HG03066 (cell line): ENCODE results near the gene REPS2.

ENCODE experiments used
- ATAC-seq: cut with Tn5 transposase; IDR thresholded peaks from one replicate; pipeline ENCODE4 v1.9.1; 2021; ENCODE audit warnings: low read depth; ENCODE audit not compliant: unreplicated experiment

Gene REPS2

DNA sequence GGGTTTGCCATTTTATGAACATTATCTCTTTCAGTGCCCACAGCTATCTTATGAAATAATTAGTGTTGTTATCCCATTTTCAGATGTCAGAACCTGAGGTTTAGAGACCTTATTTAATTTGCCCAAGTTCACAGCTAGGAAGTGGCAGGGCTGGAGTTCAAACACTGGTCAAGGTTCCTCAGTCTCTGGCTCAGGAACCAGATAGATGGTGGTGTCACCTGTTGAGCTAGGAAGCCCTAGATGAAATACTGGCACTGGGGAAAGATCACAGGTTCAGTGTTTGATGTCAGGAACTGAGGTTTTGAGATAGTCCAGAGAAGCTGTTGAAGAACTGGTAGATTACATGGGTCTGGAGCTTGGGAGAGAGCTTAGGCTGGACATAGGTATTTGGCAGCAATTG lies 85.4 kb downstream of the REPS2 start:
- ATAC-seq: no peak

DNA sequence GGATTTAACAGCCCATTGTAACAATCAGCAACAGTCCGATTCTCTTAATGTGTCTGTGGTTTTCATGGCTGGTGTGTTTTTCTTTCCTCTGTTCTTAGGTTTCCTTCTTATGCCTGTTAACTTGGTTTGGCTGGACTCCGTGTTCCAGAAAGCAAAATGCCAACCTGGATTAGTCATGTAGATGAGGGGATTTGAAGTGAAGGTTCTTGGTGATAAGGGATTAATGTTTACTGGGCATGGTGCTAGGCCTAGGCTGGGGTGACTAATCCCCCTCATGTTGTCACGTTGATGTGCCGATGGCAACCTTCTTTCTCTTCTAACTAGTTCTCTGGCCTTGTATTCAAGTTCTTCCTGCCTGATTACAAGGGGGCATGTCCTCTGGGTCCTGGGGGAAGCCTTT lies 85.9 kb downstream of the REPS2 start:
- no peak for ATAC-seq

DNA sequence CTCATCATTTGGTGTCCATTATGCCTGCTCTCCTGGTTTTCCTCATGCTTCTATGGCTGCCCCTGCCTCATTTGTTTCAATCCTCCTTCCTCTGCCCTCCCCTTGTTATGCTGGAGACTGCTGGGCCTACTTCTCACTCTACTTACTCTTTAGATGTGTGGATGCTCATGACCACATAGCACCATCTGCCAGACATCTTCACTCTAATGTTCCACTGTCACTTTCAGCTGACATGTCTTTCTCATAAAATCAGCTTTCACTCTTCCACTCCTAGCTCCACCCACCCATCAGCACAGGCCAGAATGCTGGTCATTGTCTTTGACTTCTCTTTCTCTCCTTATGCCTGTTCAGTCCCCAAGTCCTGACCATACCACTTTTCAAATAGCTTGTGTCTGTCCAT lies 86.8 kb downstream of the REPS2 start:
- no peak for ATAC-seq

DNA sequence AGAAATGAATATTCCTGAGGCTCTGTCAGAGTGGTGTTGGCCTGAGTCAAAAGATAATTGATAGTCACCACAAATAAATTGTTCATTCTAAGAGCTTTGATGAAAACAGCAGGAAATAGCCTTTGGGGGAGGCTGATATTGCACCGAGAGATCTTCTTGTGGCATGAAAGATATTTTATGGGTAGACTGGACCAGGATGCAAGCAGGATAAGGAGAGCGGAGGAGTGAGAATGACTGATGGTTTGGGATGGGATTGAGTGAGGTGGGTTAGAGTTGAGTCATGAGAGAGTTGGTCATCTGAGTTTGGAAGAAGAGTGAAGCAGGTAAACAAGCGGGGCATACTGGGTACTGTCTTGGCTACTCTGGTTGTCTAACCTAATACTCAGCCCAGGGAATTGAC lies 88.7 kb downstream of the REPS2 start:
- no peak for ATAC-seq

DNA sequence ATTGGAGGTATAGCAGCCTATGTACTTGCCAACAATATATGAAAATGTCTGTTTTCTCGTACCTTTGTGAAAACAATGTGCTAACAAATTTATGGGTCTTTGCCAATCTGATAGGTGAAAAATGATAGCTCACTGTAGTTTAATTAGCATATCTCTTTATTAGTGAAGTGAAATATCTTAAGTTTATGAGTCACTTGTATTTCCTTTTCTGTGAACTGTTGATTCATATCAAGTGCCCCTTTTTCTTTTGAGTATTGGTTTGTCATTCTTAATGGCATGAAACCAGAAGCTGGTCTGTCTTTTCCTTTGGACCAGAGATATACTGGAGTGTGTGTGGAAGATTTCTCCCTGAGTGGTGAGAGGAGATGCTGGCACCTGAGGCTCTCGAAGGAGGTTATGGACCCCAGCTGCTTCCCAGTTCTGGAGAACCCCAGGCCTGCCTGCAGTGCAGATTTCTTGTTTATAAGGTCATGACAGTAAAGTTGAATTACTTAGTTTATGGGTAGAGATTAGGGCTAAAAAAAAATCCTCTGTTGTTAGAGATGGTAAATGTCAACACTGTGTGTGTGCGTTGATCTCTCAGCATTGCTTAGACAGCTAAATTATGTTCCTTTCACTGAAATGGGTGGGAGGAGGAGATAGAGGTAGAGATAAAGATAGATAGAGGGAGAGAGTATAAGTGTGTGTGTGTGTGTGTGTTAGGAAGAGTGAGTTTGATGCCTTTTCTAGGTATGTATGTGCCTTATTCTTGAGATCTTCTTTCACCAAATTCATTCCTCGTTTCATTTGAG lies 89.9 kb downstream of the REPS2 start:
- no peak for ATAC-seq

DNA sequence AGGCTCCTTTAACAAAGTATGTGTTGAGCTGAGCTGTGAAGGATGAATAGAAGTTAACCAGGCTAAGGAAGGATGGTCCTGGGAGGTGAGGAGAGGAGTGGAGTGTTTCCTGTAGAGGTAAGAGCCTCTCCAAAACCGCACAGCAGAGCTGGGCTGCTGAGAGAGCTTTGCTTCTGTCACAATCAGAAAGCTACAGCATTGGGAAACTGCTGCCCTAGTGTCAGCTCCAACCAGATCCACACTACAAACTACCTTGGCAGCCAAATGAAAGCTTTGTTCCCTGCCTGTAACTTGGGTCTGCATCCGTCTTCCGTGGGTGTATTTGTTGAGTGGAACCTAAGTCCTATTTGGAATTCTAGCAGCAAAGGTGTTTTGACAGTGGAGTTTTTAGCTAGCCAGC lies 91.8 kb downstream of the REPS2 start:
- no peak for ATAC-seq

DNA sequence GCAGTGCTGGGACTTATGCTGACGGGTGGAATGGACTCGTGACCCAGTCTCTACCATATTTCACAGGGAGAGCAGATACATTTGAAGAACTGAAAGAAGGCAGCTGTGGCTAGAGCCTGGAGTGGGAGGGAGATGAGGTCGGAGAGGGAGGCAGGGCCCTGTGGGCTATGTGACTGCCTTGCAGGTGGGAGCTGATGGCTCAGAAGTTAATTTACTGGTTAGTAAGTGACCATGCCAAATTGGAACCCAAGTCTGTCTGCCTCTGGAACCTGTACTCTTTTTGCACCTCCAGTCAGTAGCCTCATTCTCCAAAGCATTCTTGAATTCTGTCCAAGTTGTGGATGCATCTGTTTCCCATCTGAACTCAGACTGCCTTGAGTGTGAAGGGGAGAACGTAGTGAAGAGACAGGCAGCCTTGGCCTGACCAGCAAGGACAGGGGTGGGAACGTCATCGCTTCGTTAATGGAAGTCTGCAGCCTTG lies 92.3 kb downstream of the REPS2 start:
- ATAC-seq: no peak

DNA sequence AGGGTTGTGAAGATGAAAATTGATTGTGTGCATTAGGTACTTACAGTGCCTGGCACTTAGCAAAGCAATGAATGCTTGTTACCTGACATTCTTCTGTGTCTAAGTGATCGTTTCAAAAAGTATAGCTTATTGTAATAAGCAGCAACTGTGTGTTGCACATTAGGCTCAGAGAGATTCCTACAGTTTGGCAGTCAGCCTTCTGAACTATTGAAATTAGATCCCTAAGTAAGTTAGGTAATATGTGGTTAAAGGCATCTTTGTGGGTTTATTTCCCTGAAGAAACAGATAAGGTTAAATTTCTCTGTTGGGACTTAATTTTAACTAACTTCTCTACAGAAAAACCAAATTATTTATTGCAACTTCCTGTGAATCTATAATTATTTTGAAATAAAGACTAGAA lies 93.4 kb downstream of the REPS2 start:
- no peak for ATAC-seq

DNA sequence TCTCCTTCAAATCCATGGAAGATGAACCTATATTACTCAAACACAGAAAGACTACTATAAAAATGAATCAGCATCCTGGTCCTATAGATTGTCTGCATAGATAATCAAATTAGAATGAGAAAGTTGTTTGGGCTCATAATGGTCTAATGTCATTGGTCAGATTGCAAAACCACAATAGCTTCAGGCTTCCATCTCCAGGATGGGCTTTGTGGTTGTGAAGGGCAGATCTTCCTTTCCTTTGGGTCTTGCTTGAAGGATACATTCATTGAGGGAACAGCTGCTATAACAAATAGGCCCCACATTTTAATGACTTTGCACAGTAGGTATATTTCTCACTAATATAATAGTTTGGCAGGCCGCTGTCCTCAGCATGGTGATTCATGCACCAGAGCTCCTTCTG lies 94.3 kb downstream of the REPS2 start:
- no peak for ATAC-seq

DNA sequence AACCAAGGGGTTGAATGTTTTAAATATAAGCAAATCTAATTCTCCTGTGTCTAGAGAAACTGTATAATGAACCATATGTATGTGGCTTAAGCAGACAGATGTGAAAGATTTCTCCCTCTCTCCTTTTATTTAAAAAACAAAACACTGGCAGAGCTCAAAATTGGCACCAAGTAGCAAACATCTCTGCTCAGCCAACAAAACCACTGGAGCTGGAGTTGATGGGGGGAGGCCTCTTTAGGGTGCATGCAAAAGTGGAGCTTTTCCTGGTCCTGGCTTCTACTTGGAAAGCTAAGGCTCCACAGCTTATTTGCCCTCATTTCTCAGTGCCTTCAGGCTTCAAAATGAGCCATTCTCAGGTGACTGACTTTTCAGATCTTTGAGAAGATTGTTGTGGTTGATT lies 95.6 kb downstream of the REPS2 start:
- ATAC-seq: no peak

DNA sequence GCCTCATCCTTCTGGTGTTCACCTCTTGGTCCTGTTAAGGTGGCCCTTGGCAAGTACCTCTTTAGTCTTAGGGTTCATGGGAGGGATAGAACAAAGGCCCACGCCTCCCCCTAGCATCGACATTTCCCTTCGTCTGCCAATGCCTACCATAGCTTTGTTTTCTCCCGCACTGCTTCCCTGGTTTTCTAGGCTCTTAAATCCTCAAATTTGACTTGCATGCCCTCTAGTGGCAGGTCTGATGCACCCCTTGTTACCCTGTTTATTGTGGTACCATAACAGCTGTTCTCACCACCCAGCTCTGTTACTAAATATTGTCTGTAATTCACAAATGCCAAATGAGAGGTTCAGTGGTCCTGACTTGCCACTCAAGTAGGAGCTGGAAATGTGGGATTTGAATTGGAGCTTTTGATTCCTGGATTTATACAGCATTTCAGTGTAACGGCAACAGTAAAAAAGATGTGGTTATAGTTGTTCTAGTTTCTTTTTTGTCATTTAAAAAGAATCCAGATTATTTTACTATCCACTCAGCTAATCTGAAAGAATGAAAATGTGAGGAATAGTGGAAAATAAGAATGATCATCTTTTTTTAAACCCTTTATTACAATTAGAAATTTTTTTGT lies 100.1 kb downstream of the REPS2 start:
- ATAC-seq: peak; percentile 56

DNA sequence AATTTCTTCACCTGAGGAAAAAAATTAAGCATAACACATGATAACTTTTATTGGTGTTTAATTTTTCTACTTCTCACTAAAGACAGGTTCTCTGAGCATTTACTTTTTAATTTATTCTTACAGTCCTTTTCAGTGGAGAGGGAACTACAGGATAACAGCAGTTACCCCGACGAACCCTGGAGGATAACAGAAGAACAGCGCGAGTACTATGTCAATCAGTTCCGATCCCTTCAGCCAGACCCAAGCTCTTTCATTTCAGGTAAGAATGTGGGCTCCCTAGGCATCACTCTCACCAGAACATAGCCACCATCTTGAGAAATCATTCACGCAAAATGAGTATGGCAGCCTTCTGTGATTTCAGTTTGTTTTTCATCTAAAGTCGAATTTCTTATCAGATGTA lies 100.8 kb downstream of the REPS2 start:
- ATAC-seq: no peak

DNA sequence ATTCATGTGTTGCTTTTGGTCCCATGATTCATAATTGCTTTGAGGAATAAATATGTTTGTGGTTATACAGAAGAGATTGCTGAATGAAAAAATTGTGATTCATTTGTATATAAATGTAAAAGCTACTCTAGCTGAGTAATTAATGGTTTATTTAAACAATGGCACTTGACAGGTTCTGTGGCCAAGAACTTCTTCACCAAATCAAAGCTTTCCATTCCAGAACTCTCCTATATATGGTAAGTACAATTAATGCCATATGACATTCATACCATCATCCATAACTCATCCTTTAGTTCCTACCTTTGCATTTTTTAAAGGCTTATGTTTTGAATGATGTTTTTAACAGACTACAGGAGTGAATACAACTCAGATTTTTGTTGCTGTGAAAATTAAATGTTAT lies 105.8 kb downstream of the REPS2 start:
- ATAC-seq: no peak

DNA sequence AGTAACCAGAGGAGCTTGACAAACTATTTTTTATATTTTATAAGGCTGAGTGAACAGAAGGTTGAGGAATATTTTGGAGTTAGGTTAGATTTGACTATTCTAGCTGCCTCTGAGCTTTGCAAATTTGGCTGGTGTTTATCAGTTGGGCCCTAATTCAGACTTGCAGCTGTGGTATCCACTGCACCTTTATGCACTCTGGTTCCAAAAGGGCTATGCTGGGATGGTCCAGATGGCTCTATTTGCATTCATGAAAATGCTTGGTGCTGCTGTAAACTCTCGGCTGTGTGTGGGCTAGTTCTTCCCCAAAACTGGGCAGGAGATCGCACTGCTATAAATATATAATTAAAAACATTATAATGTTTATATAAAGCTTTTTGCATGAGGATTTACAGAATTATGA lies 106.3 kb downstream of the REPS2 start:
- no peak for ATAC-seq

DNA sequence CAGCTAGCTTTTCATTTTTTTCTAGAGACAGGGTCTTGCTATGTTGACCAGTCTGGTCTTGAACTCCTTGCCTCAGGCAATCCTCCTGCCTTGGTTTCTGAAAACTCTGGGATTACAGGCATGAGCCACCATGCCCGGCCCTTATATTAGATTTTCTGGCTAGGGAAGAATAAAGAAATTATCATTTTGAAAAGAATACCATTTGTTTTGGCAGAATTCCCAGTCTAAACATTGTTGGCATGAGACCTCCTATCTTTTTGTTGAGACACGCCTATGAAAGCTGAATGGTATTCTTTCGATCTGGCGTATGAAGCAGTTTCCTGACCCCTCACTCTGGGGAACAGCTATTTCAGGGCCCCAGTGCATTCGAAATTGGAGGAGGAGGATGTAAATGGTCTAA lies 107.0 kb downstream of the REPS2 start:
- no peak for ATAC-seq

DNA sequence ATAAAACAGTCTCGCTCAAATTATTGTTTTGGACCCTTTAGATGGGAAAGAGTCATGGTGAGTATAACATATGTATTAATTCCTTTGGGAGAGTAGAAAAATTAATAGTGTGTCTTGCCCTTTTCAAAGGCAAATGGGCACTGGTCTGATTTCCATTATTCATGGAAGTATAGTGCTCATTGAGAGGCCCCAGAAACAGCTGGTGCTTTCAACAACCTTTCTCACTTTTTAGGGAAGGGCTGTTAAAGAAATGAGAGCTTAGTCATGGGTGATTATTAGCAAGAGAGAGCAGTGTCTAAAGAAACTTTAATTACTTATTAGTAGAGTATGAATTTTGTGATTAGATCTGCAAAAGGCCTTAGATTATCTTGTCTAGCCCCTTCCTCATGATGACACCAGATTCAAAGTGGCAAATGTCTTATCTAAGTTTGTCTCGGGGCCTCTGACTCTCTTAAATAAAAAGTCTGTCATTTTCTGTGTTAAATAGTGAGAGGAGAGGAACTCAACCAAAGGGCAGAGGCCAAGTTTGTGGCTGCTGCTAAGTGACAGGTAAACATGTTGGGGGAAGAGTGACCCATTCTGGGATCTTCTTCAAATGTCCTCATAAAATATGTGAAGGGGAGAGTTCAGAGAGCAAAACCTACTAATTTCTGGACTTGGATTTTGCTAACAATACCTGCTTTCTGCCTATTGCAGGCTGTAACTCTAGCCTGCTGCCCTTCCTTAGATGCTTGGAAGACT lies 110.6 kb downstream of the REPS2 start:
- ATAC-seq: no peak

DNA sequence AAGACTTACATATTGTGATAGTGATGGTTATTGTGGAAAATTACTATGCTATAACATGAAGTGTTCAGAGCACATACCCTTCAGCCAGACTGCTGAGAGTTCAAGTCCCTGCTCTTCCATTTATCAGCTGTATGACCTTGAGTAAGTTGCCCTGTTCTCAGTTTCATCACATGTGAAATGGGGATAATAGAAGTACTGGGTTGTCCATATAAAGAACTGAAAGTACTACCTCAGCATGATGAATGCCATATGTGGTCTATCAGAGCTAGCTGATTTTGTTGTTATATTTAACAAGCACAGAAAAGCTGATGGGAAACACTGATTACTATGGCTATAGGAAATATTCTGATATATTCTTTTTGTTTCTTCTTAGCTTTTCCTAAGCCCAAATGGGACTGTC lies 115.6 kb downstream of the REPS2 start:
- ATAC-seq: no peak

DNA sequence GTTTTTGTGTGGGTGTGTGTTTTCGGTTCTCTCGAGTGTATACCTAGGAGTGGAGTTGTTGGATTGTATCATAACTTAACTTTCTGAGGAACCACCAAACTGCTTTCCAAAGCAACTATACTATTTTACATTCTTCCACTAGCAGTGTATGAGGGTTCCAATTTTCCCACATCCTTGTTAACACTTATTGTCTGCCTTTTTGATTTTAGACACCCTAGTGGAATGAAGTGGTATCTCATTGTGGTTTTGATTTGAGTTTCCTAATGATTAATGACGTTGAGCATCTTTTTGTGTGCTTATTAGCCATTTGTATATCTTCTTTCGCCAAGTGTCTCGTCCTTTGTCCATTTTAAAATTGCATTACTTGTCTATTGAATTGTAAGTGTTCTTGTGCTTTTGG lies 118.6 kb downstream of the REPS2 start:
- ATAC-seq: no peak

DNA sequence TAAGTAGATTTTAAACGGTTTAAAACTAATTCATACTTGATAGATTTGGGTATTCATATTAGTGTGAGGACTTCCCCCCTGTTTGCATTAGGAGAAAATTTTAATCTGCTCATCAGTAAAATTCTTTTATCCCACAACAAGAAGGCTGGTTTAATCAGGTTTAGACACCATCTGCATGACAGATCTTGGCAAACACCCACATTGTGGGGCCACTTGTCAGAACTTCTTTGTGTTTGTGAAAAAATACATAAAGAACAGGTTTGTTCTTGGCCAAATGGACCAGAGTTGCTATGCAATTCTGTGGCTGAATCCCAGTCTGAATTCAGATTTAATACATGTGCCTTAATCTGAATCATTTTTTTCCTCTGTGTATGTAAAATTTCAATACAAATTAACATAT lies 121.1 kb downstream of the REPS2 start:
- no peak for ATAC-seq

DNA sequence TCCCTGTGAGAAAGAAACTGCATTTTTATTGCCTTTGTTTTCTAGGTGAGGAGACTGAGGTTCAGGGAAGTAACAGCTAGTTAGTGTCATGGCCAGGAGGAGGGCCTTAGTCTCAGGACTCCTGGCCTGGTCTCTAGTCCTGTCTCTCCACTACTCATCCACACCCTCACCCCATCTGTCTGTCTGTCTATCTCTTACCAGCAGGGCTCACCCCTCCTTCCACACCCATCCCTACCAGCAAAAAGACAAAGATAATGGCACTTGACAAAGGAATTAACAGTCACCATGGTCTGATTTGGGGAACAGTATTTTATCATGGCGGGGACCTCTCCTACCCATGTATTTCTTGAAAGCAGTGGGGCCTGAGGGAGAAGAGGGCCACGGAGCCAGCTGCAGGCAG lies 125.8 kb downstream of the REPS2 start:
- ATAC-seq: no peak

DNA sequence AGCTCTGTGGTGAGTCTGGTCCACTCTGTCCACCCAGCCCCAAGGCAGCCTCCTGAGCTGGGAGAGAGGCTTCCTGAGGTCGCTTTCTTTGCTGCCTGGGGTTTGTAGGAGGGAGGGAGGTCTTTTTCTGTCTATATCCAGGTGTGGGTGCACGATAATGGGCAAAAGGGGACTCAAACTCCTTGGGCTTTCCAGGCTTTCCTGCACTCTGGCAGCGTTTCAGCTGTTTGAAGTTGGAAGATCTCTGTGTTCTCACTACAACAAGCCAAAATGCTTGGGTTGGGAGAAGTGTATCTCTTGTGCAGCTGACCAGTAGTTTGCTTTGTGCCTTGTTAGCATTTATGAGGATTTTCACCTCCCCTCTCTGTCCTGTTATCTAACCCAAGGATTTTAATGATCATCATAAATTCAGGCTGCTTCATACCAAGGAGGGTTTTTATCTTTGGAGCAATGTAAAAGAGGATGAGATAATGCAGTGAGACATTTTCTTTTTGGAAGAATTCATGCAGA lies 126.3 kb downstream of the REPS2 start:
- ATAC-seq: no peak
